Measurements from ENCODE around the gene PLK3.

DNA sequence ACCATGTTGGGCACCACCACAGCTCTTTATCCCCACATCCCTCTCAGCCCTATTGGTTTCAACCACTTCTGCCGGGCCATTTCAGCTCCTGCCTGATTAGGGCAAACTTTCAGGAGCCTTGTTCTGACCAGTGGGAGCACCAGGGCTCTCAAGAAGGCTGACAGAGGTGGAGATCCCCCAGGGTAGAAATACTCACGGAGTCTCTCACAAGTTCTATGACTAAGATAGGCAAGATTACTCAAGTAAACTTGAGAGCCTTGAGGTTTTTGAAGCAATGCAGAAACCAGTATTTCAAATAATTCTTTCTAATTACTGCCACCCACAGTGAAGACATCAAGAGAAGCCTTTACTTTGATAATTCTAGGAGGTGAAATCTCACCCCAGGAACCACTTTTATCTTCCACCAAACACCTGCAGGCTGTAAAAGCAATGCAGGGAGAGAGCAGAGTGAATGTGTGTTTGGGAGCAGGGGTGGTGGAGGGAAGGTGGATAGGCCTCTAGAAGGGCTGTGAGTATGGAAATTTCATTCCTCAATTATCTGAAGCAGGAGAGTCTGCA lies 49.5 kb downstream of the PLK3 start:
- no peak for TF ChIP-seq NR2C1 (IDR thresholded peaks at IDR 0.05)
- TF ChIP-seq, protein P1, sequence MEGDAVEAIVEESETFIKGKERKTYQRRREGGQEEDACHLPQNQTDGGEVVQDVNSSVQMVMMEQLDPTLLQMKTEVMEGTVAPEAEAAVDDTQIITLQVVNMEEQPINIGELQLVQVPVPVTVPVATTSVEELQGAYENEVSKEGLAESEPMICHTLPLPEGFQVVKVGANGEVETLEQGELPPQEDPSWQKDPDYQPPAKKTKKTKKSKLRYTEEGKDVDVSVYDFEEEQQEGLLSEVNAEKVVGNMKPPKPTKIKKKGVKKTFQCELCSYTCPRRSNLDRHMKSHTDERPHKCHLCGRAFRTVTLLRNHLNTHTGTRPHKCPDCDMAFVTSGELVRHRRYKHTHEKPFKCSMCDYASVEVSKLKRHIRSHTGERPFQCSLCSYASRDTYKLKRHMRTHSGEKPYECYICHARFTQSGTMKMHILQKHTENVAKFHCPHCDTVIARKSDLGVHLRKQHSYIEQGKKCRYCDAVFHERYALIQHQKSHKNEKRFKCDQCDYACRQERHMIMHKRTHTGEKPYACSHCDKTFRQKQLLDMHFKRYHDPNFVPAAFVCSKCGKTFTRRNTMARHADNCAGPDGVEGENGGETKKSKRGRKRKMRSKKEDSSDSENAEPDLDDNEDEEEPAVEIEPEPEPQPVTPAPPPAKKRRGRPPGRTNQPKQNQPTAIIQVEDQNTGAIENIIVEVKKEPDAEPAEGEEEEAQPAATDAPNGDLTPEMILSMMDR (IDR thresholded peaks at IDR 0.05 in 2 of 3, conservative IDR thresholded peaks at IDR 0.05 in 1 of 3; ENCODE audit: control insufficient read depth in 2 of 3, extremely low read depth in 1 of 3, insufficient read depth in 1 of 3, low read depth in 3 of 3, low read length in 3 of 3), result no peak
- no peak for TF ChIP-seq SIN3A (IDR thresholded peaks at IDR 0.05; ENCODE audit: low read depth, low read length)
- TF ChIP-seq POLR2A (IDR thresholded peaks at IDR 0.05; ENCODE audit: low read depth, low read length), result no peak
- TF ChIP-seq BACH1 (IDR thresholded peaks at IDR 0.05; ENCODE audit: borderline replicate concordance), result no peak
- no peak for TF ChIP-seq KLF5 (IDR thresholded peaks at IDR 0.05; ENCODE audit: partially characterized antibody)
- TF ChIP-seq EED (IDR thresholded peaks at IDR 0.05; ENCODE audit: low read depth), result no peak
- TF ChIP-seq, protein P2, sequence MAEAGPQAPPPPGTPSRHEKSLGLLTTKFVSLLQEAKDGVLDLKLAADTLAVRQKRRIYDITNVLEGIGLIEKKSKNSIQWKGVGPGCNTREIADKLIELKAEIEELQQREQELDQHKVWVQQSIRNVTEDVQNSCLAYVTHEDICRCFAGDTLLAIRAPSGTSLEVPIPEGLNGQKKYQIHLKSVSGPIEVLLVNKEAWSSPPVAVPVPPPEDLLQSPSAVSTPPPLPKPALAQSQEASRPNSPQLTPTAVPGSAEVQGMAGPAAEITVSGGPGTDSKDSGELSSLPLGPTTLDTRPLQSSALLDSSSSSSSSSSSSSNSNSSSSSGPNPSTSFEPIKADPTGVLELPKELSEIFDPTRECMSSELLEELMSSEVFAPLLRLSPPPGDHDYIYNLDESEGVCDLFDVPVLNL (IDR thresholded peaks at IDR 0.05; ENCODE audit: low read depth, low read length), result no peak
- TF ChIP-seq SUZ12 (IDR thresholded peaks at IDR 0.05; ENCODE audit: unreplicated experiment), result no peak
- TF ChIP-seq HDAC6 (IDR thresholded peaks at IDR 0.05; ENCODE audit: unreplicated experiment), result no peak
- TF ChIP-seq EZH2 (IDR thresholded peaks at IDR 0.05; ENCODE audit: borderline replicate concordance, control insufficient read depth, low read depth, low read length), result no peak
- TF ChIP-seq GABPA (IDR thresholded peaks at IDR 0.05; ENCODE audit: low read depth), result no peak
- no peak for TF ChIP-seq JUNB (IDR thresholded peaks at IDR 0.05)

Data from GM12878 (cell line).